ENCODE data around the gene ARHGAP8.

Gene ARHGAP8

DNA sequence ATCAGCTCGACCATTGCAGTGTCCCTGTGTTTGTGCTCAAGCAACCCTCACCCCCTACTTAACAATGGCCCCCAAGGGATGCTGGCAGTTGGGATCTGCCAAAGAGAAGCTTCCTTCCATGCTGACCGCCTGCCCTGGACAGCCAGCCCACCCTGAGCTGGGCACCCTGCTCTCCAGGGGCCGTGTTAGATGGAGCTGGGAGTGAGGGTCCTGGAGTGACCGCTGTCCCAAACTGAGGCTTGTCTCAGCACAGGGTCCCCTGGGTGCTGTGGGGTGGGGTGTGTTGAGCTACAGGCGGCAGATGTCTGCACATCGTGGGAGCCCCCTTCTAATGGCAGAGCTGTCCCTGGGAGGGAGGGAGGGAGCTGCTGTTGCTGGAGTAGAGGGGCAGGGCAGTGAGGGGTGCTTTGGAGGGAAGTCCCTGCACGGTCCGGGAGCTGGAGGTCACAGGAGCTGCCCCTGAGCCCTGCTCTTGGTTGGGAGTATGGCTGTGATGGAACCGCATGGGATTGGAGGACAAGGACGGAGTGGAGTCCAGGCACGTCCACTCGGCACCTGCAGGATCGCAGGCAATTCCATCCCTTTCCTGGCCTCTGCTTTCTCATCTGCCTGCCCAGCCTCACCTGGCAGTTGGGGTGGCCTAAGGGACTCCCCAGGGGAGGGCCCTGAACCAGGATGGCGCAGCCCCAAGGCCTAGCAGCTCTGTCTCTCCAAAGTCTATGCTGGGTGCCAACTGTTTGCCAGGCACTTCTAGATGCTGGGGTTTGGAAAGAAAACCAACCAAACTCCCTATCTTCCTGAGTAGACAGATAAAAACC, 126.3 kb downstream of the ARHGAP8 start:
- DNase-seq (ENCODE audit: low read depth, low spot score) = no peak
- no peak overlapping the region for H3K4me3 ChIP-seq (ENCODE audit: low read depth, low read length)
- TF ChIP-seq, protein P1, sequence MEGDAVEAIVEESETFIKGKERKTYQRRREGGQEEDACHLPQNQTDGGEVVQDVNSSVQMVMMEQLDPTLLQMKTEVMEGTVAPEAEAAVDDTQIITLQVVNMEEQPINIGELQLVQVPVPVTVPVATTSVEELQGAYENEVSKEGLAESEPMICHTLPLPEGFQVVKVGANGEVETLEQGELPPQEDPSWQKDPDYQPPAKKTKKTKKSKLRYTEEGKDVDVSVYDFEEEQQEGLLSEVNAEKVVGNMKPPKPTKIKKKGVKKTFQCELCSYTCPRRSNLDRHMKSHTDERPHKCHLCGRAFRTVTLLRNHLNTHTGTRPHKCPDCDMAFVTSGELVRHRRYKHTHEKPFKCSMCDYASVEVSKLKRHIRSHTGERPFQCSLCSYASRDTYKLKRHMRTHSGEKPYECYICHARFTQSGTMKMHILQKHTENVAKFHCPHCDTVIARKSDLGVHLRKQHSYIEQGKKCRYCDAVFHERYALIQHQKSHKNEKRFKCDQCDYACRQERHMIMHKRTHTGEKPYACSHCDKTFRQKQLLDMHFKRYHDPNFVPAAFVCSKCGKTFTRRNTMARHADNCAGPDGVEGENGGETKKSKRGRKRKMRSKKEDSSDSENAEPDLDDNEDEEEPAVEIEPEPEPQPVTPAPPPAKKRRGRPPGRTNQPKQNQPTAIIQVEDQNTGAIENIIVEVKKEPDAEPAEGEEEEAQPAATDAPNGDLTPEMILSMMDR (IDR thresholded peaks at IDR 0.05; ENCODE audit: low read depth, low read length) = no peak
- in situ Hi-C loops (cut with HindIII; ENCODE audit: low sequenced_read_pairs) = no loop called here

DNA sequence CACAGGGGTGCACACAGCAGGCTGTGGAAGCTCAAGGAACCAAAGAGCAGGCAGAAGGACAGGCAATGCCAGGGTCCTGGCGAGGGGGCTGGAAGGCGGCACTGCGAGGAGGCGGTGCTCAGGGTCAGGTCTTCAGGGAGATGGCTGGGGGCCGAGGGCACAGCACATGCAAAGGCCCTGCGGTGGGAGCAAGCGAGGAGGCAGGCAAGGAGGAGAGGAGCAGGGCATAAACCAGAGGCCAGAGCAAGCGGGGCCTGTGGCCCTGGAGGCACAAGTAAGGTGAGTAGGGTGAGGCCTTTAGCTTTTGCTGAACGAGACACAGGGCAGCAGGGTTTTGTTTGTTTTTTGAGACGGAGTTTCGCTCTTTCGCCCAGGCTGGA, 126.9 kb downstream of the ARHGAP8 start:
- DNase-seq (ENCODE audit: low read depth, low spot score) = no peak
- TF ChIP-seq, protein P1 (IDR thresholded peaks at IDR 0.05; ENCODE audit: low read depth, low read length) = no peak
- H3K4me3 ChIP-seq (ENCODE audit: low read depth, low read length) = no peak overlapping the region
- in situ Hi-C loops (cut with HindIII; ENCODE audit: low sequenced_read_pairs) = no loop called here

DNA sequence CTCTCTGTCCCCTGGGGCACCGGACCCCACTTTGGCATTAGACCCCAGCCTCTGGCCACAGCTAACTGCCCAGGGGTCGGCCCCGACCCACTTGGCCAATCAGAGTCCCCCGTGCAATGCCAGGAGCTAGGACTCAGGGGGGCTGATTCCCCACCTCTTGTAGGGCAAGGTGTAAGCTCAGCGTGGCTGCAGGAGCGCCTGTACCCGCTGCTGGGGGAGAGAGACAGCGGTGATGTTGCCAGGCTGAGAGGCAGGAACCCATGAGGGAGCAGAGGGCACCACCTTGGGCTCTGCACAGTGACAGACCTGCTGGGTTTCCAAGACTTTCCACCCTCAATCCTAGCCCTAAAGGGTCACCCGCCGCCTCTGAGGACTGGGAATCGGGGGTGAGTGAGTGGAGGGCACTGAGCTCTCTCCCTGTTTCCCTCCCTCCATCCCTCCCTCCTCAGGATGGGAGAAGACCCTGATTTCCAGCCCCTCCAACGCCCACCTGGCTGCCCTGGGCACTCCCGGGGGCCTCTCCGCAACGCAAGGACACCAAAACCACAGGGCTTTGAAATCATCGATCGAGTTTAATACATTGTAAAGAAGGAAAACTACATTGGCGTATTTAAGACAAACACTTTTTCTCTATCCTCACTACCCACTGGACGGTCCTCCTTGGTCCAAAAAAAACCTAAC, 128.4 kb downstream of the ARHGAP8 start:
- H3K4me3 ChIP-seq (ENCODE audit: low read depth, low read length) = no peak overlapping the region
- in situ Hi-C loops (cut with HindIII; ENCODE audit: low sequenced_read_pairs) = no loop called here
- no peak for DNase-seq (ENCODE audit: low read depth, low spot score)
- TF ChIP-seq, protein P1 (IDR thresholded peaks at IDR 0.05; ENCODE audit: low read depth, low read length) = no peak

DNA sequence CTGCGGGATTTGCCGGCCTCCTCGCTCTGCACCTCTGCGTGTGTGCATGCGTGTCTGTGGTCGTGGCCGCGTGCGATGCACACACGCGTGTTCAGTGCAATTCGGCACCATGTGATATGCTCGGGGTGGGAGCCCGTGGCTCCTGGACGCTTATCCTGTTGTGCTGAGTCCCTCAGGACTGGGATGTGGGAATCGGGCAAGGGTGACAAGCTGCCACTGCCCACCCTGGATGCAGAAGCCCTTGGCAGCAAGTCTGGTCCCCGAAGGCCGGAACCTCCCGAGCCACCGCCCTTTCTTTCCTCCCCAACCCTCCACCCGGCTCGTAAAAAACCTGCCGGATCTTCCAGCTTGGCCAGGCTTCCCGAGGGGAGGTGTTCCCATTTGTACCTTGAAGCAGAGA, 129.2 kb downstream of the ARHGAP8 start:
- in situ Hi-C loops (cut with HindIII; ENCODE audit: low sequenced_read_pairs) = no loop called here
- no peak overlapping the region for H3K4me3 ChIP-seq (ENCODE audit: low read depth, low read length)

DNA sequence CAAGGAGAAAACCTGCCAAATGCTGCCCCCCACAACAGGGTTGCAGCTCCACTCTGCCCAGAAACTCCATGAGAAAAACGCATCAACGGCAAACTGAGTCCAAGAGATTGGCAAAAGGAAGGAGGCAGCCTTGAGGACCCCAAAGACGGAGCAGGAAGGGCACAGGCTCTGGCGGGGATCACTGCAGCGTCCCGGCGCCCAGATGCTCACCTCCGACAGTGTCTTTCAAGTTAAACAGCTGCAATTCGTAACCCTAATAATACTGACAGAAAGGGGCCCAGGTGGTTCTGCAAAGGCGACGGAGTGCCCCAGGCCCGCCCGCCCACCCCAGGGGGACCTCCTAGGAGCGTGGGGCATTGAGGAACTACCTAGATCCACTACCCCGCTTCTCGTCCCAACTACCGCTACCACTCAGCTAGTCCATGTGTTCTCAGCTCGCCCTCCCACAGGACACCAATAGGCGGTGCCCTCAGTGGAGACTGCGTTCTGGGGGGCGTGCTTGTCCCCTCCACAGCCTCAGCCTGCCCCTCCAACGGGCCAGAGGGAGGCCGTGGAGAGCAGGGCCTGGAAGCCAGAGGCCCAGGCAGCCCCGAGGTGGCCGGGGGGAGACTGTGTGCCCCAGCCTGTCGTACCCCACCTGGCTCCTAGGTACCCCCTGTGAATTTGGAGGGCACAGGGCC, 130.0 kb downstream of the ARHGAP8 start:
- H3K4me3 ChIP-seq (ENCODE audit: low read depth, low read length) = no peak overlapping the region
- TF ChIP-seq, protein P1 (IDR thresholded peaks at IDR 0.05; ENCODE audit: low read depth, low read length) = no peak
- no peak for DNase-seq (ENCODE audit: low read depth, low spot score)
- in situ Hi-C loops (cut with HindIII; ENCODE audit: low sequenced_read_pairs) = no loop called here

More for the DNA sequence above, 129.2 kb downstream of the ARHGAP8 start:
- TF ChIP-seq, protein P1 (IDR thresholded peaks at IDR 0.05; ENCODE audit: low read depth, low read length) = no peak
- DNase-seq (ENCODE audit: low read depth, low spot score) = no peak

GRCh38 chr22:44883011-44883421, 130.6 kb downstream of the ARHGAP8 start:
- DNase-seq (ENCODE audit: low read depth, low spot score) = no peak
- TF ChIP-seq, protein P1 (IDR thresholded peaks at IDR 0.05; ENCODE audit: low read depth, low read length) = no peak
- in situ Hi-C loops (cut with HindIII; ENCODE audit: low sequenced_read_pairs) = no loop called here
- H3K4me3 ChIP-seq (ENCODE audit: low read depth, low read length) = no peak overlapping the region

Data from astrocyte of the spinal cord (primary cell).